ENCODE measurements around the gene INPP5F. TPM values are rescaled to one million over a fixed set of nuclear protein-coding genes. Genes with fewer than 3 reads are reported as not detected.

INPP5F gene
- total and polyA plus RNA-seq, 10 of the 15 experiments (the other 5 are each of a cell fraction or from before 2014, with no cell fraction given), result 6.0 to 49.3 (median 34.3) TPM

DNA sequence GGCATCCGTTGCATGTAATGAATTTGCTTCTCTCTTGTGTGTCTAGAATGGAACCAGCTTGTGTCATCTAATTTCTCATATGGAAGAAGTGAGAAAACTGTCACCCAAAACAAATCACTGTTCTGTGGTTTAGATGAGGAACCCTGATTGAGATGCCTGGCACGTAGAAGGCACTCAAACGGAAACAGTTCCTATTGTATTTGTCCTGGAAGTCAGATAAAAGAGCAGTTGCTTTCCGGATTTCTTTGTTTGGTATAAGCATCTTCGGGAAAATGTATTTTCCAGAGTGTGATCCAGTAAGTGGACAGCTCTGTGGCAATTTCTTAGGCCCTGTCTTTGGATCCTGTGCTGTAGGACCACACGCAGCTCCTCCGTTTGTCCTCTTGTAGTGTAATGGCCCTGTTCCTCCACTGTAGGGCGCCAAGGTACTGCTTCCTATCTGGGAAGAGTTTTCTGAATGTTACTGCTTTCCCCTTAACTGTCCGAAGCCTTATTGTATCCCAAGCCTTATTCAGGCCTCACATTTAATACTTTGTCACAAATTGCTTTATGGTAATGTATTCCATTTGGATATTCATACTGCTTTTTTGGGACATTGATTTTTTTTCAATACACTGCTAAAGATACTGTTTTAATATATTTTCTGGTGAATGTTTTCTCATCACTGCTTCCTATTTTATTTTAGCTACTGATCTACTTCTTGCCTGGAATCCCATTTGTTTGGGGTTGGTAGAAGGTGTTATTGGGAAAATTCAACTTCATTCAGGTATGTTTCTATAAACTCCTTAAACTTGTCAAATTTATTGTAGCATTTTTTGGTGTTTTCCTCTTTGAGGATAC is 24.8 kb downstream of the INPP5F start:
- ChIA-PET POLR2A (interaction anchor here (0.6 to 2.2 kb wide), 9 partner anchors 10 to 122 kb away, joined by 3 to 8 read pairs (median 3); partner anchors contain the start of gene MCMBP), RAD21 (ENCODE audit: unreplicated experiment) (interaction anchor here (0.5 to 6.6 kb wide), 48 partner anchors 9 to 170 kb away, joined by 3 to 136 read pairs (median 5); partner anchors contain the start of genes INPP5F and SEC23IP), CTCF (interaction anchor here (0.6 to 12.2 kb wide), 58 partner anchors 8 to 984 kb away, joined by 3 to 243 read pairs (median 6); partner anchors contain the start of genes INPP5F, MCMBP and SEC23IP), SMC1A (ENCODE audit: uncharacterized antibody, unreplicated experiment) (interaction anchor here (0.6 to 12.4 kb wide), 52 partner anchors 9 to 586 kb away, joined by 3 to 172 read pairs (median 7); partner anchors contain the start of gene INPP5F)
- in situ Hi-C loops (cut with MboI), result loop anchor here (10.0 kb wide), 1 partner anchor 584 kb away; no protein-coding TSS in a partner anchor
- H3K27me3 ChIP-seq (replicated peaks in 1 of 2; ENCODE audit: control insufficient read depth in 2 of 2, insufficient read depth in 2 of 2, low read length in 1 of 2), result no peaks in the 10 kb centered on the region
- peak; percentile 36 for DNase-seq (ENCODE audit: low read depth, low spot score)
- ATAC-seq, result peak; percentile 95
- no peak overlapping the region for H2AFZ ChIP-seq (ENCODE audit: control insufficient read depth, low read depth, low read length)
- no peaks in the 10 kb centered on the region for H3K9me3 ChIP-seq (replicated peaks; ENCODE audit: control insufficient read depth, insufficient read depth, low read length)
- H3K4me2 ChIP-seq (ENCODE audit: control insufficient read depth, insufficient read depth), result no peak overlapping the region
- no peak overlapping the region for H3K27ac ChIP-seq (ENCODE audit: control insufficient read depth, insufficient read depth)
- WGBS (ENCODE audit: insufficient coverage, insufficient replicate concordance, low lambda C conversion rate, missing lambda C conversion rate), result 25% methylated on average over 9 of the region's 9 CpGs
- H4K20me1 ChIP-seq (ENCODE audit: control insufficient read depth, insufficient read depth), result no peaks in the 10 kb centered on the region
- no peaks in the 10 kb centered on the region for H3K4me1 ChIP-seq (ENCODE audit: control insufficient read depth, insufficient read depth, low read length)
- no TSS peak for BruUV-seq (replicated peaks)
- no peaks in the 10 kb centered on the region for H3K79me2 ChIP-seq (ENCODE audit: control insufficient read depth, insufficient read depth, low read length)
- no peak overlapping the region for H3K9ac ChIP-seq (ENCODE audit: control insufficient read depth, insufficient read depth, low read length)
- H3K4me3 ChIP-seq, result no peak overlapping the region
- intact Hi-C loops (cut with micrococcal nuclease; ENCODE audit: unreplicated experiment), result loop anchor here (1.0 to 10.0 kb wide), 4 partner anchors 62 to 584 kb away; no protein-coding TSS in a partner anchor
- peak; percentile 98 for FAIRE-seq
- H3K36me3 ChIP-seq (ENCODE audit: control insufficient read depth in 2 of 2, insufficient read depth in 2 of 2, low read length in 1 of 2), result peaks cover 4 to 17% of the 10 kb centered on the region in 2 experiments; a peak in 3 of 4 replicates
- TF ChIP-seq NBN (IDR thresholded peaks at IDR 0.05) (no peak), BRCA1 (IDR thresholded peaks at IDR 0.05; ENCODE audit: low read depth, low read length) (no peak), HCFC1 (IDR thresholded peaks at IDR 0.05; ENCODE audit: low read length) (no peak), NFYA (IDR thresholded peaks at IDR 0.05; ENCODE audit: borderline replicate concordance, low read depth, low read length) (no peak), FOXM1 (IDR thresholded peaks at IDR 0.05; ENCODE audit: low read depth, low read length) (0 out of 2 replicates have a peak, but pooled peaks have one; percentile 40), MTA2 (IDR thresholded peaks at IDR 0.05; ENCODE audit: low read depth) (no peak; the same call in 1 of the 2 replicates), CREB1 (IDR thresholded peaks at IDR 0.05; ENCODE audit: low read depth) (no peak), ZBED1 (IDR thresholded peaks at IDR 0.05; ENCODE audit: borderline replicate concordance) (no peak), NR2F1 (conservative IDR thresholded peaks at IDR 0.05) (no peak), RB1 (IDR thresholded peaks at IDR 0.05; ENCODE audit: borderline replicate concordance) (no peak), ZNF24 (IDR thresholded peaks at IDR 0.05) (no peak), IRF3 (IDR thresholded peaks at IDR 0.05) (no peak), NFXL1 (IDR thresholded peaks at IDR 0.05; ENCODE audit: borderline replicate concordance) (no peak), TCF3 (IDR thresholded peaks at IDR 0.05; ENCODE audit: borderline replicate concordance, insufficient read depth, low read depth, low read length) (no peak), POU2F2 (IDR thresholded peaks at IDR 0.05; ENCODE audit: borderline replicate concordance, low read depth, low read length) (0 out of 3 replicates have a peak, but pooled peaks have one; percentile 39)
- TF ChIP-seq, protein P1, sequence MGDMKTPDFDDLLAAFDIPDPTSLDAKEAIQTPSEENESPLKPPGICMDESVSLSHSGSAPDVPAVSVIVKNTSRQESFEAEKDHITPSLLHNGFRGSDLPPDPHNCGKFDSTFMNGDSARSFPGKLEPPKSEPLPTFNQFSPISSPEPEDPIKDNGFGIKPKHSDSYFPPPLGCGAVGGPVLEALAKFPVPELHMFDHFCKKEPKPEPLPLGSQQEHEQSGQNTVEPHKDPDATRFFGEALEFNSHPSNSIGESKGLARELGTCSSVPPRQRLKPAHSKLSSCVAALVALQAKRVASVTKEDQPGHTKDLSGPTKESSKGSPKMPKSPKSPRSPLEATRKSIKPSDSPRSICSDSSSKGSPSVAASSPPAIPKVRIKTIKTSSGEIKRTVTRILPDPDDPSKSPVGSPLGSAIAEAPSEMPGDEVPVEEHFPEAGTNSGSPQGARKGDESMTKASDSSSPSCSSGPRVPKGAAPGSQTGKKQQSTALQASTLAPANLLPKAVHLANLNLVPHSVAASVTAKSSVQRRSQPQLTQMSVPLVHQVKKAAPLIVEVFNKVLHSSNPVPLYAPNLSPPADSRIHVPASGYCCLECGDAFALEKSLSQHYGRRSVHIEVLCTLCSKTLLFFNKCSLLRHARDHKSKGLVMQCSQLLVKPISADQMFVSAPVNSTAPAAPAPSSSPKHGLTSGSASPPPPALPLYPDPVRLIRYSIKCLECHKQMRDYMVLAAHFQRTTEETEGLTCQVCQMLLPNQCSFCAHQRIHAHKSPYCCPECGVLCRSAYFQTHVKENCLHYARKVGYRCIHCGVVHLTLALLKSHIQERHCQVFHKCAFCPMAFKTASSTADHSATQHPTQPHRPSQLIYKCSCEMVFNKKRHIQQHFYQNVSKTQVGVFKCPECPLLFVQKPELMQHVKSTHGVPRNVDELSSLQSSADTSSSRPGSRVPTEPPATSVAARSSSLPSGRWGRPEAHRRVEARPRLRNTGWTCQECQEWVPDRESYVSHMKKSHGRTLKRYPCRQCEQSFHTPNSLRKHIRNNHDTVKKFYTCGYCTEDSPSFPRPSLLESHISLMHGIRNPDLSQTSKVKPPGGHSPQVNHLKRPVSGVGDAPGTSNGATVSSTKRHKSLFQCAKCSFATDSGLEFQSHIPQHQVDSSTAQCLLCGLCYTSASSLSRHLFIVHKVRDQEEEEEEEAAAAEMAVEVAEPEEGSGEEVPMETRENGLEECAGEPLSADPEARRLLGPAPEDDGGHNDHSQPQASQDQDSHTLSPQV (IDR thresholded peaks at IDR 0.05), result no peak
- TF ChIP-seq, protein P2, sequence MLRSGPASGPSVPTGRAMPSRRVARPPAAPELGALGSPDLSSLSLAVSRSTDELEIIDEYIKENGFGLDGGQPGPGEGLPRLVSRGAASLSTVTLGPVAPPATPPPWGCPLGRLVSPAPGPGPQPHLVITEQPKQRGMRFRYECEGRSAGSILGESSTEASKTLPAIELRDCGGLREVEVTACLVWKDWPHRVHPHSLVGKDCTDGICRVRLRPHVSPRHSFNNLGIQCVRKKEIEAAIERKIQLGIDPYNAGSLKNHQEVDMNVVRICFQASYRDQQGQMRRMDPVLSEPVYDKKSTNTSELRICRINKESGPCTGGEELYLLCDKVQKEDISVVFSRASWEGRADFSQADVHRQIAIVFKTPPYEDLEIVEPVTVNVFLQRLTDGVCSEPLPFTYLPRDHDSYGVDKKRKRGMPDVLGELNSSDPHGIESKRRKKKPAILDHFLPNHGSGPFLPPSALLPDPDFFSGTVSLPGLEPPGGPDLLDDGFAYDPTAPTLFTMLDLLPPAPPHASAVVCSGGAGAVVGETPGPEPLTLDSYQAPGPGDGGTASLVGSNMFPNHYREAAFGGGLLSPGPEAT (IDR thresholded peaks at IDR 0.05; ENCODE audit: low read depth), result no peak
